Vagina (tissue), 2 donors: ENCODE results near the gene GSC2.

ENCODE experiments used
- CTCF ChIP-seq, 3 experiments: fragments of 450-650 bp in 2 of 3; fragments of 200-600 bp in 1 of 3; sonication (generic) in 1 of 3; IDR thresholded peaks; one replicate each; pipeline ENCODE4 v1.5.1; 2017 to 2019; ENCODE audit warnings: antibody characterized with exemption in 3 of 3, mild to moderate bottlenecking in 2 of 3, moderate library complexity in 2 of 3
- POLR2A ChIP-seq, 2 donors: fragments of 450-650 bp; IDR thresholded peaks; one replicate each; pipeline ENCODE4 v1.6.1; 2017; ENCODE audit warnings: antibody characterized with exemption in 2 of 2, mild to moderate bottlenecking in 2 of 2, moderate library complexity in 2 of 2

- no peak for TF ChIP-seq CTCF (IDR thresholded peaks at IDR 0.05)
- TF ChIP-seq POLR2A (IDR thresholded peaks at IDR 0.05) = no peak
Observed at GRCh38 chr22:19180234-19180633, 30.1 kb upstream of the GSC2 start.
